ENCODE data around the gene BANP.

- no peak for TF ChIP-seq CTCF (conservative IDR thresholded peaks at IDR 0.05; ENCODE audit: low read depth, low read length)
- no peak for TF ChIP-seq EZH2 (IDR thresholded peaks at IDR 0.05; ENCODE audit: low read length, unreplicated experiment)
Measured at GRCh38 chr16:87918338-87918737, 32.9 kb upstream of the BANP start.

All from PC-3 (cell line).